ENCODE results near the gene NSMCE1. TPM values are rescaled to one million over a fixed set of nuclear protein-coding genes. Genes with fewer than 3 reads are reported as not detected.
"Not testable (repeated sequence)": the region's sequence is repeated elsewhere in the genome, so short reads cannot be mapped to it uniquely, and the experiment has no call there.

The NSMCE1 gene
- total RNA-seq, 2 experiments from 2014 or later = 69.0 to 75.6 TPM

GRCh38 chr16:27273670-27274423 lies 5.3 kb upstream of the NSMCE1 start:
- ATAC-seq (ENCODE audit: low read depth) = peak; percentile 82
- Mint-ChIP-seq H3K4me3 (peak overlapping the region; percentile 63), H3K27ac (peak overlapping the region; percentile 98), H3K4me1 (peaks cover 44% of the 10 kb centered on the region), H3K27me3 (no peaks in the 10 kb centered on the region), H3K36me3 (peaks cover 20% of the 10 kb centered on the region), H3K9me3 (no peaks in the 10 kb centered on the region)
- DNase-seq = peak; percentile 44
- POLR2A ChIA-PET = interaction anchor here (0.6 to 4.0 kb wide), 14 partner anchors 9 to 94 kb away, joined by 3 to 61 read pairs (median 6); partner anchors contain the start of gene KDM8

GRCh38 chr16:27273330-27273669 lies 4.7 kb upstream of the NSMCE1 start:
- peak overlapping the region; percentile 98 for H3K27ac Mint-ChIP-seq
- DNase-seq (no peak), ATAC-seq (ENCODE audit: low read depth) (no peak)
- peaks cover 44% of the 10 kb centered on the region for H3K4me1 Mint-ChIP-seq
- peaks cover 22% of the 10 kb centered on the region for H3K36me3 Mint-ChIP-seq
- H3K9me3 Mint-ChIP-seq = no peaks in the 10 kb centered on the region
- peak overlapping the region; percentile 63 for H3K4me3 Mint-ChIP-seq
- H3K27me3 Mint-ChIP-seq = no peaks in the 10 kb centered on the region
- POLR2A ChIA-PET = interaction anchor here (0.7 to 4.0 kb wide), 6 partner anchors 30 to 86 kb away, joined by 3 to 61 read pairs (median 12); no protein-coding TSS in a partner anchor

GRCh38 chr16:27272697-27273096 lies 4.1 kb upstream of the NSMCE1 start:
- H3K4me1 Mint-ChIP-seq = peaks cover 48% of the 10 kb centered on the region
- not testable (repeated sequence) for H3K4me3 Mint-ChIP-seq

GRCh38 chr16:27272076-27272475 lies 3.5 kb upstream of the NSMCE1 start:
- Mint-ChIP-seq H3K9me3 (no peaks in the 10 kb centered on the region), H3K36me3 (peaks cover 30% of the 10 kb centered on the region), H3K27ac (peak overlapping the region; percentile 86), H3K4me3 (peak overlapping the region; percentile 65), H3K27me3 (no peaks in the 10 kb centered on the region), H3K4me1 (peaks cover 51% of the 10 kb centered on the region)
- POLR2A ChIA-PET = interaction anchor here (0.6 to 4.9 kb wide), 4 partner anchors 29 to 51 kb away, joined by 3 to 34 read pairs (median 6); no protein-coding TSS in a partner anchor
- ATAC-seq (ENCODE audit: low read depth) = no peak
- DNase-seq = no peak

More at GRCh38 chr16:27272697-27273096, 4.1 kb upstream of the NSMCE1 start:
- not testable (repeated sequence) for H3K9me3 Mint-ChIP-seq; DNase-seq; H3K27me3 Mint-ChIP-seq; ATAC-seq (ENCODE audit: low read depth)
- H3K36me3 Mint-ChIP-seq = peaks cover 26% of the 10 kb centered on the region
- H3K27ac Mint-ChIP-seq = peak overlapping the region; percentile 98
- POLR2A ChIA-PET = interaction anchor here (0.6 to 4.0 kb wide), 6 partner anchors 30 to 86 kb away, joined by 3 to 61 read pairs (median 5); no protein-coding TSS in a partner anchor

GRCh38 chr16:27270349-27270748 lies 1.8 kb upstream of the NSMCE1 start:
- Mint-ChIP-seq H3K9me3 (no peaks in the 10 kb centered on the region), H3K4me3 (no peak overlapping the region), H3K36me3 (peaks cover 38% of the 10 kb centered on the region), H3K27me3 (no peaks in the 10 kb centered on the region), H3K4me1 (peaks cover 56% of the 10 kb centered on the region), H3K27ac (no peak overlapping the region)
- no peak for DNase-seq
- POLR2A ChIA-PET = interaction anchor here (0.9 to 4.9 kb wide), 5 partner anchors 12 to 45 kb away, joined by 3 to 34 read pairs (median 5); no protein-coding TSS in a partner anchor
- ATAC-seq (ENCODE audit: low read depth) = no peak

- ATAC-seq (ENCODE audit: low read depth) (no peak), DNase-seq (no peak)
- peaks cover 60% of the 10 kb centered on the region for H3K4me1 Mint-ChIP-seq
- POLR2A ChIA-PET = interaction anchor here (0.9 to 4.9 kb wide), 7 partner anchors 16 to 49 kb away, joined by 3 to 34 read pairs (median 5); no protein-coding TSS in a partner anchor
- no peaks in the 10 kb centered on the region for H3K9me3 Mint-ChIP-seq
- H3K27ac Mint-ChIP-seq = peak overlapping the region; percentile 98
- peak overlapping the region; percentile 99 for H3K4me3 Mint-ChIP-seq
- H3K36me3 Mint-ChIP-seq = peaks cover 41% of the 10 kb centered on the region
- H3K27me3 Mint-ChIP-seq = no peaks in the 10 kb centered on the region
Observed at GRCh38 chr16:27269300-27270150, 953 bp upstream of the NSMCE1 start.

GRCh38 chr16:27267037-27267677 lies 1.4 kb downstream of the NSMCE1 start:
- Mint-ChIP-seq H3K9me3 (peaks cover 1% of the 10 kb centered on the region), H3K4me1 (peaks cover 59% of the 10 kb centered on the region), H3K4me3 (peak overlapping the region; percentile 99), H3K27ac (peak overlapping the region; percentile 65), H3K27me3 (no peaks in the 10 kb centered on the region), H3K36me3 (peaks cover 52% of the 10 kb centered on the region)
- no peak for ATAC-seq (ENCODE audit: low read depth)
- no peak for DNase-seq
- POLR2A ChIA-PET = interaction anchor here (4.9 kb wide), 1 partner anchor 31 kb away, joined by 34 read pairs; no protein-coding TSS in a partner anchor

- POLR2A ChIA-PET = no interaction called here
- Mint-ChIP-seq H3K27ac (peak overlapping the region; percentile 46), H3K36me3 (peaks cover 49% of the 10 kb centered on the region), H3K4me1 (peaks cover 52% of the 10 kb centered on the region), H3K9me3 (peaks cover 1% of the 10 kb centered on the region), H3K27me3 (no peaks in the 10 kb centered on the region), H3K4me3 (no peak overlapping the region)
- DNase-seq = no peak
- no peak for ATAC-seq (ENCODE audit: low read depth)
Observed at GRCh38 chr16:27265982-27266381, 2.6 kb downstream of the NSMCE1 start.

- H3K27me3 Mint-ChIP-seq = no peaks in the 10 kb centered on the region
- no peak overlapping the region for H3K27ac Mint-ChIP-seq
- peaks cover 1% of the 10 kb centered on the region for H3K9me3 Mint-ChIP-seq
- no peak for DNase-seq
- POLR2A ChIA-PET = interaction anchor here (0.9 to 1.5 kb wide), 2 partner anchors 10 to 21 kb away, joined by 3 to 5 read pairs; no protein-coding TSS in a partner anchor
- H3K4me1 Mint-ChIP-seq = peaks cover 40% of the 10 kb centered on the region
- no peak overlapping the region for H3K4me3 Mint-ChIP-seq
- ATAC-seq (ENCODE audit: low read depth) = no peak
- peaks cover 44% of the 10 kb centered on the region for H3K36me3 Mint-ChIP-seq
Observed at GRCh38 chr16:27264151-27264550, 4.4 kb downstream of the NSMCE1 start.

- Mint-ChIP-seq H3K4me1 (peaks cover 45% of the 10 kb centered on the region), H3K36me3 (peaks cover 46% of the 10 kb centered on the region)
- ATAC-seq (ENCODE audit: low read depth); H3K9me3 Mint-ChIP-seq; H3K4me3 Mint-ChIP-seq; DNase-seq; POLR2A ChIA-PET; H3K27me3 Mint-ChIP-seq; H3K27ac Mint-ChIP-seq: not testable (repeated sequence)
Observed at GRCh38 chr16:27262904-27263423, 5.6 kb downstream of the NSMCE1 start.

- H3K4me3 Mint-ChIP-seq = no peak overlapping the region
- ATAC-seq (ENCODE audit: low read depth) = no peak
- peaks cover 44% of the 10 kb centered on the region for H3K4me1 Mint-ChIP-seq
- peaks cover 47% of the 10 kb centered on the region for H3K36me3 Mint-ChIP-seq
- no peak for DNase-seq
- H3K27me3 Mint-ChIP-seq = no peaks in the 10 kb centered on the region
- H3K9me3 Mint-ChIP-seq = peaks cover 1% of the 10 kb centered on the region
- no peak overlapping the region for H3K27ac Mint-ChIP-seq
- POLR2A ChIA-PET = interaction anchor here (1.7 to 1.8 kb wide), 2 partner anchors 11 to 59 kb away, joined by 4 to 5 read pairs; no protein-coding TSS in a partner anchor
Observed at GRCh38 chr16:27259710-27260109, 8.9 kb downstream of the NSMCE1 start.

GRCh38 chr16:27258241-27258734 lies 10.3 kb downstream of the NSMCE1 start:
- H3K36me3 Mint-ChIP-seq = peaks cover 52% of the 10 kb centered on the region
- peaks cover under 1% of the 10 kb centered on the region for H3K9me3 Mint-ChIP-seq
- no peak overlapping the region for H3K4me3 Mint-ChIP-seq
- H3K27ac Mint-ChIP-seq = no peak overlapping the region
- DNase-seq (no peak), ATAC-seq (ENCODE audit: low read depth) (no peak)
- H3K27me3 Mint-ChIP-seq = no peaks in the 10 kb centered on the region
- POLR2A ChIA-PET = interaction anchor here (1.7 to 1.8 kb wide), 2 partner anchors 12 to 61 kb away, joined by 4 to 5 read pairs; no protein-coding TSS in a partner anchor
- H3K4me1 Mint-ChIP-seq = peaks cover 49% of the 10 kb centered on the region
